Limb (tissue), 2 donors: ENCODE data around the gene RASAL1.

Experiments
- DNase-seq, 2 donors: peaks; one replicate each; pipeline ENCODE4 v3.0.0-alpha.2; 2016; ENCODE audit errors: extremely low spot score in 2 of 2

RASAL1 gene

DNA sequence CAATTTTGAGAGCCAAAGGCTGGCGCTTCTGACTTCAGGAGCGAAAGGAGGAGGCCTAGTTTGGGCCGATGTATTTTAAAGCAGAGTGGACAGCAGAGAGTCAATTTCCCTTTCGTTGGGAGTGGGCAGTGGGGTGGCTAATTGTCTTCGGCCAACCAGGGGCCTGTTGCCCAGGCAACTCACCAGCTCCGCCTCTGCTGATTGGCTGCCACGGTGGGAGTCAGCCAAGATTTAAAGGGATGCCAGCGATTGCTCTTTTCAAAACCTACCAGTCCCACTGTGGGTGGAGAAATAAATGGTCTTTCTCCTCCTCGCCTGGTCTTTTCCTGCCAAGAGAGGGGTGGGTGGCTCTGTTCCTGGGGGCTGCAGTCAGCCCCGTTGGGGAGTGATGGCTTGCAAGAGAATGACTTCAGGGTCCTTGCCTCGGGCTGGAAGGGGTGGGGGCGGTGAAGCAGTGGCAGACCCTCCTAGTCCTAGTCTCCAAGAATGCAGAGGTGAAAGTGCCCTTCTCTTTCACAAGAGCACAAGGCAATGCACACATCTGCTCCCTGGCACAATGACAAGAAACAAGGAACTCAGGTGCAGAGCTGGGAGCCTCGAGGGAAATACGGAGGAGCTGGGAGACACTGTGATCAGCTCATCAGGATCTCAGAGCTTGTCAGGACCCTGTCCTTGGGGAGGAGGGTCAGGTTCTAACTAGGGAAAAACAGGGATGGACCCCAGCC, 37.7 kb downstream of the RASAL1 start:
- peak; percentile 2 to 72 for DNase-seq

DNA sequence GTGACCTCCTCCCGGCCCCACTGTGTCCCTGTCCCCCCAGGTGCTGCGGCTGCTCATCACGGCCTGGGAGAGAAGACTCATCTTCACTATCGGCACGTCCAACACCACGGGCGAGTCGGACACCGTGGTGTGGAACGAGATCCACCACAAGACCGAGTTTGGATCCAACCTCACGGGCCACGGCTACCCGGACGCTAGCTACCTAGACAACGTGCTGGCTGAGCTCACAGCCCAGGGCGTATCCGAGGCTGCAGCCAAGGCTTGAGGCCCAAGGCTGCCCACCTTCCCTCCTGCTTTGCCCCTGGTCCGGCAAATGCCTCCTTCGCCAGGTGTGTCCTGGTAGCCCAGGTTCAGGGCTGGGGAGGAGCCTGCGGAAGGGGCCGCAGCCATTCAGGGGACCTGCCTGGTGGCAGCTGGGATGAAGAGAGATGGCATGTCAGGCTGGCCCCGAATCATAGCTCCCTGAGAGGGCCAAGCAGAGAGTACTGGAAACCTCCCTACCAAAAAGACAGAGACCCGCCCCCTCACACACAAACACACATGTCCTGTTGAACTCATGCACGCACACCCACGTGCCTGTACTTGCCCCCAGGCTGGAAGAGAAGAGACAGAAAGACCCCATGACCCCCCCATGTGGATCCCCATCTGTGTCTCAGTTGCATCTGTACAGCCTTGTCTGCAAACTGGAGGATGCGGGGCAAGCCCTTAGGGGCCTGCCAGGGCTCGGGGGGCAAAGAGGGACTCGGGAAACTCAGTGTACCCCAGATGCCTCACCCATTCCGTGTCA, 38.7 kb downstream of the RASAL1 start:
- no peak for DNase-seq

DNA sequence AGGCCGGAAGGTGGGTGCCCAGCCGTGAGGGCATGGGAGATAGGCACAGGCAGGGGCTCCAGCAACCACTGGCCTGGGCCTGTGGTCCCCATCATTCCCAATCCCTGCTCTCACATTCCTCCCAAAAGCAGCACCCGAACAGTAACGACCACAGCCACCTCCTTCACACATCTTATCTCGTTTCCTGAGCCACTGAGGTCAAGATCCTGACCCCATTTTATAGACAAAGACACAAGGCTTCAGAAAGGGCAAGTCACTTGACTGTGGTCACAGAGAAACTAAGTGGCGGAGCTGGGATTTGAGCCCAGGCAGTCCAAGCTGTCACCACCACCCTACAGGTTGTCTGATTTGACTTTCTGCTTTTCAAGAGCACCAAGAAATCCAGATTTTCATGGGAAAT, 40.2 kb downstream of the RASAL1 start:
- DNase-seq: no peak

DNA sequence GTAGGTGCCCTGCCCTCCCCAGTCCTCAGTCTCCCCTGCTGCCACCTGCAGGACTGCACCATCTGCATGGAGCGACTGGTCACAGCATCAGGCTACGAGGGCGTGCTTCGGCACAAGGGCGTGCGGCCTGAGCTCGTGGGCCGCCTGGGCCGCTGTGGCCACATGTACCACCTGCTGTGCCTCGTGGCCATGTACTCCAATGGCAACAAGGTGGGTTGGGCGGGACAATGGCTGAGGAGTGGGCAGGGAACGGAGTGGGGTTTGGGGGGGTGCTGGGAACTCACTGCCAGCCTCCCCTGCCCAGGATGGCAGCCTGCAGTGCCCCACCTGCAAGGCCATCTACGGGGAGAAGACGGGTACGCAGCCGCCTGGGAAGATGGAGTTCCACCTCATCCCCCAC, 40.8 kb downstream of the RASAL1 start:
- DNase-seq: no peak

DNA sequence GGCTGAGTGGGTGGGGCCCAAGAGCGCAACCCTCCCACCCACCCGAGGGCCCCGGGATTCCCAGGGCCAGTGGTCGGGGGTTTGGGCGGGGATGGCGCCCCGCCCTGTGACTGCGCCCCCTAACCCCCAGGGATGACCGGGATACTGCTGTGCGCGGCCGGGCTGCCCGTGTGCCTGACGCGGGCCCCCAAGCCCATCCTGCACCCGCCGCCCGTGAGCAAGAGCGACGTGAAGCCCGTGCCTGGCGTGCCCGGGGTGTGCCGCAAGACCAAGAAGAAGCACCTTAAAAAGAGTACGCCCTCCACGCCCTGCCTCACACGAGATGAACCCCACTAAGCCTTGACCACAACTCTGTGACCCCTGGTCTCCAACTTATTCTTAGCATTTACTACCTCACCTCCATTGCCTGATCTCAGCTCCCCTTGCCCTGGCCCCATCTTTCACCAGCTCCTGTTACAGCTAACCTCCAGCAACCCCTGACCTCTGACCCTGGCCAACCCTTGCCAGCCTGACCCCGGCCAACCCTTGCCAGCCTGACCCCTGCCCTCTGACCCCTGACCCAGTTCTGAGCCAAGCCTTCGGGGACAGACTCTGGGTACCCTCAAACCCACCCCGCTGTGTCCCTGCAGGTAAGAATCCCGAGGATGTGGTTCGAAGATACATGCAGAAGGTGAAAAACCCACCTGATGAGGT, 42.0 kb downstream of the RASAL1 start:
- DNase-seq: no peak

DNA sequence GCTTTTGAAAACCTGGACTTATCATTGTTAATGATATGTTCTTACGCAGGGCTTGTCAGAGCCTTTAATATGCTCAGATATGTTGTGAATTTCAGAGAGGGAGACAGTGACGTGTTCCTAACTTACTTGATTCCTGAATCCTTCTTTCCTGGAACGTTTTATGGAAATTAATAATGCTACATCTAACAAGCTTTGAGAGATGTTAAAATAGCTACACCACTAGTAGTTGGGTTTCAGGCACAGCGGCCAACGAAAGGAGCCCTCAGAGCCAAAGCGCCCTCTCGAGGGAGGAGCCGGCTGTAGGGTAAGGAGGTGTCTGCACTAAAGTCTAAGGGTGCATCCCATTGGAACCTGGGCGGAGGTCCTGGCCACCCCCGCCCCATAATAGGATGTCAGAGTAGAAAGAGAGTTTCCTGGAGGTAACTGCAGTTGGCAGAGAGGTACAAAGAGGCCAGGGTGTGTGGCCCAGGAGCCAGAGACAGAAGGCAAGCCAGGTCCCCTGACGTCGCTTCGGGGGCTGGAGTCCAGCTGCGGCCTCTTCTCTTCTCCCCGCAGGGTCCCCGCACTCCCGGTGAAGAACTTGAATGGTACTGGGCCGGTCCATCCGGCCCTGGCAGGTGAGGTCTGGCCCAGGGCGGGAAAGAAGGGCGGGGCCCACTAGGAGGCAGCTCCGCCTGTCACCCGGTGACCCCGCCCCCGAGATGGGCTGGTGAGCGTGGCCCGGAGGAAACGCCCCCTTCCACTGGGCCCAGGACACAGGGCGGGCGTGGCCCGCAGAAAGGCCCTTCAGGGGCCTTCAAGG, 42.8 kb downstream of the RASAL1 start:
- DNase-seq: peak in 1 of 2 donors; percentile 10

DNA sequence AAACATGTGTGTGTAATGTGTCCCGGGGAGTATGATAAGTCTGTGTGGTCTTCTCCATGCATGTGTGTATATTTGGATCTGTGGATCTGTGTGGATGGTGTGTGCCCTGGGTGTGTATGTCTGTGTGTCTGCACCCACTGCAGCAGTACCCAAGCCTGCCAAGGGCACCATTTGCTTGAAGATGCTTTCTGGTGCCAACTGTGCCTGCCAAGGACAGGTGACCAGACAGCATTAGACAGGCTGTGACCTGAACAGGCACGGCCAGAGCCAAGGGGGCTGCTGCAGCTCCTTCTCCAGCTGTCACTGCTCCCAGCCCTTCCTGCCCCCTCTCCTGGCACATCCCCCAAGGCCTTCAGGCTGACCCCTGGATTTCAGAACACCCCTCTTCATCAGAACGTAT, 44.1 kb downstream of the RASAL1 start:
- DNase-seq: no peak

DNA sequence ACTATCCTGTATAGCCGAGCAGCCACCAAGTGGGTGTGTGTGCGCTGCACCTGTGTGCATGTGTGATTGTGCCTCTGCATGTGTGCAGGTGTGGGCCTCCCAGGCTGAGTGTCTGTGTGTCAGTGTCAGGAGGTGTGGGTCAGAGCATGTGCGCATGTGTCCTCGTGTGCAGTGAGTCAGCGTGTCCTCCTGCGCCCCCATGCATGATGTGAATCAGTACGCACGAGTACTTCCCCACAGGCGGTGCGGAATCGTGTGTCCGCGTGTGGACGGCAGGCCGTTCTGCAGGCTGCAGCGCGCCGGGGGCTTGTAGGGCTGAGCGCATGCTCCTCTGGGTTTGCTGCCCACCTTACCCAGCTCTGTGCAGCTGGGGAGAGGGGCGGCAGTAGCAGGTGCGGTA, 44.8 kb downstream of the RASAL1 start:
- no peak for DNase-seq

DNA sequence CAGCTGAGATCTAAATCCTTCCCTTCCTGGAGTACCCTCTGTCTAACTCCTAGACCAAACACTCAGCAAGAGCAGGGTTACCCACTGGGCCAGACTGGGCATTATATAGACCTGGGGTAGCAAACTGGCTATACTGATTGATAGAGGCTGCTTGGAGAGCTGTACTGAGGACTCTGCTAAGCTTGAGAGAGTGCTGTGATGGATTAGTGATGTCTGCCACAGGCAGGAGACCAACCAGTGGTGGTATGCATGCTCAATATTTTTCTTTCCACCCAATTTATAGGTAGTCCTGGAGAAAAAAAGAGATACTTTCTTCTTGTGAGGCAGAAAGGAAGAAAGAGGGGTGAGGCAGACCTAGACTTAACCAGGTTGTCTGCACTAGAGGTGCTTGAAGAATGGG, 45.7 kb downstream of the RASAL1 start:
- DNase-seq: no peak

DNA sequence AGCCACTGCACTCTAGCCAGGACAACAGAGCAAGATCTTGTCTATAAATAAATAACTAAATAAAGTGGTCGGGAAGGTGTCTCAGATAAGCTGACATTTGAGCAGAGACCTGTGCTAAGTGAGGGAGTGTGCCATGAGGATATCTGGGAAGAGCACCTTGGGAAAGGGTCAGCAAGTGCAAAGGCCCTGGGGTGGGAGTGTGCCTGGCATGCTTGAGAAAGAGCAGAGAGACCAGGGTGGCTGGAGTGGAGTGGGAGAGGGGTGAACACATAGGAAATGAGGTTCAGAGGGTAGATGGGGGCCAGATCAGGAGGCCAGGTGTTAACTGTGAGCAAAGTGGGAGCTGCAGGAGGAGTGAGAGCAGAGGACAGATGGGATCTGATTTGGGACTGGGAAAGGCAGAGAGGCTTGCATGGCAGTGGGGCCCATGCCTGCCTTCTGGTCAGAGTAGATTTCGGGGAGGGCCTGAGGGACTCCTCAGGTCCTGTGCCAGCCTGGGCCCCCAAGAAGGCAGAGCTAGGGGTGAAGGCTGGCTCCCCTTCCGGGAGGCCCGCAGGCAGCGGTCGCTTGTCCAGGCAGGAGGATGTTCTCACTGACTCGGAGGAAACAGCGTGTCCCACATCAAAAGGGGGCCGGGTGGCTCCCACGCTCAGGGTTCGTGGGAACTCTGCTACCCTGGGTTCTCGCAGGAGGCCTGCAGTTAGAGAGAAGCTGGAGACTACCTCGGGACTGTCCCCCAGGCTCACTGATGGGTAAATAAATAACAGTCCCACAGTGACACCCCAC, 46.4 kb downstream of the RASAL1 start:
- DNase-seq: no peak

DNA sequence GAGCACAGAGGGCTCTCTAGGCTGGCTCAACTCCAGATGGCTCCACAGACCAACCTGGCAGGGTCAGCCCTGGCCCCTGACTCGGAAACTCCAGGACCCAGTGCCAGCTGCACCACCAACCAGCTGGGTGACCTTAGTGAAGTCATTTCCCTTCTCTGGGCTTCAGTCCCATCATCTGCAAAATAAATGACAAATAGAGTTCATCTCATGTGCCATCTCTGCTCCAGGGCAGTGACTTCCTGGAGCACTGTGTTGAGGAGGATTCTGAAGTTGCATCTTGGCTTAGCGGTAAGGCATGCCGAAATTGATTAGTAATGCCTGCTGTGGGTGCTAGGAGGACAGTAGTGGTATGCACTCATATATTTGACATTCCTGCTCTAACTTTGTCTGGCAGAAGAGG, 47.5 kb downstream of the RASAL1 start:
- DNase-seq: no peak

DNA sequence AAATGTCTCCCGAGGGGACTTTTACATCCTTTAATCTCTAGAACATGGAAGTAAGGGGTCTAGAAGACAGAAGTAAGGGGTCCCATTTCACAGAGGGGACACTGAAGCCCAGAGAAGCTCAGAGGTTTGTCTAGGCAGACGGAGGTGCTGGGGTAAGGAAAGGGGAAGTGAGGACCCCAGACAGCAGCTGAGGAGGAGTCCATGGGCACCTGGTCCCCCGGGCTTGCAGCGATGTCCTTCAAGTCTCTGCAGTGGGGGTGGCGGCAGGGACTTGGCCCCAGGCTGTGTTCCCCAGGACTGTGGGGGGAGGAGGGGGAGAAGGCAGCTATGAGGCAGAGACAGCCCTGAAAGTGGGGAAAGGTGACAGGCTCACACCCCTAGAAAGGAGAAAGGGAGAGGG, 48.4 kb downstream of the RASAL1 start:
- no peak for DNase-seq

DNA sequence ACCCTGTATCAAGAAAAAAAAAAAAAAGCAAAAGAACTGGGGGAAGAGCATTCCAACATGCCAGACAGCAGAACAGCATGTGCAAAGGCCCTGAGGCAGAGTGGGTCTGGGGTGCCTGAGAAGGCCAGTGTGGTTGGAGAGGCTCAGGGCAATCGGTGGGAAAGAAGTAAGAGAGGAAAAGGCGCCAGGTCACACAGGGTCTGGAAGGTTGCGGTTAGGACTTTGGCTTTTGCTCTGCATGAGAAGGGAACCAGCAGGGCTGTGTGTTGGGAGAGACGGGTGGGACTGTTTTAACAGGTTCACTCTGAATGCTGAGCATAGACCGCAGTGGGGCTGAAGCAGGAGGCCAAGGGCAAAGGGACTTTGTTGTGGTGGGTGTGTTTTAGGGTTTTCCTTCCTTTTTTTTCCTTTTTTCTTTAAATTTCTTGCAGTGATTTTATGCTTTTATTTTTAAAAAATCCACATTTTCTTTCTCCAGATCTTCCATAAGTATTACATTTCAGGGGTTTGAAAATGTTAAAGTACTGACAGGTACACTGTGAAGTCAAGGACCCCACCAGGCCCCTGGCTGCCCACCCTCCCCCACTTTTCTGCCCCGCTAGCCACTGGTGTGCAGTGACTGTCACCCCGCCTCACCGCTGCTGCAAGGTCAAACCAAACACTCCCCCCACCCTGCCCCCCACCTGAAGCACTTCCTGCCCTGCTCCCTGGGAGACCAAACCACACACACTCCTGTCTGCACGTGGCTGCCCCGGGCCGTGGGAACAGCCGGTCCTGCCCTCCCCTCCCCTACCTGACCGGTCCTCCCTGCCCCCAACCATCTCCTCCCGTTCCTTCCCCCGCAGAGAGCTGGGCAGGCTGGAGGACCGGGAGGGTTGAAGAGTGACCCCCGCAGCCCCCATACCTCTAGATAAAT, 49.1 kb downstream of the RASAL1 start:
- no peak for DNase-seq

DNA sequence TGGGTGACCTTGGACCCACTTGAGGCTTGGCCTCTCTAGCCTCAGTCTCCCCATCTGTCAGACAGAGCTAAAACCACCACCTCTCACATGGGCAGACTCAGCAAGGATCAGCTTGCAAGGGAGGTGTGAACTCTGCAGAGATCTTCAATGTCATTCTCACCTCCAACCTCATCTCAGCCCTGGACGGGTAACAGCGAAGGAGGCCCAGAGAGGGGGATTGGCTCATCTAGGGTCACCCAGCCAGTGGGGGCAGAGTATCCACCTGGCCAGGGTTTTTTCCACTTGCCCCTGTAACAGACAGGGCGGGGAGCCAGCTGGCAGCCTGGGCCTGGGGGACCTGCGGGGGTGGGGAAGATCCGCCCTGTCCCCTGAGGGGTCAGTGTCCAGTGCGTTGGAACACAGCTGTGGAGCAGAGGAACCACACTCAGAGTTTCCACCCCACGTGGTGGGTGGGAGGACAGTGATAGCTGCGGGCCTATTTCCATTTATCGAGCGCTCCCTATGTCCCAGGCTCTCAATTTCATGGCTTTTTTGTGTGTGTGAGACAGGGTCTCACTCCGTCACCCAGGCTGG, 51.6 kb downstream of the RASAL1 start:
- DNase-seq: no peak

DNA sequence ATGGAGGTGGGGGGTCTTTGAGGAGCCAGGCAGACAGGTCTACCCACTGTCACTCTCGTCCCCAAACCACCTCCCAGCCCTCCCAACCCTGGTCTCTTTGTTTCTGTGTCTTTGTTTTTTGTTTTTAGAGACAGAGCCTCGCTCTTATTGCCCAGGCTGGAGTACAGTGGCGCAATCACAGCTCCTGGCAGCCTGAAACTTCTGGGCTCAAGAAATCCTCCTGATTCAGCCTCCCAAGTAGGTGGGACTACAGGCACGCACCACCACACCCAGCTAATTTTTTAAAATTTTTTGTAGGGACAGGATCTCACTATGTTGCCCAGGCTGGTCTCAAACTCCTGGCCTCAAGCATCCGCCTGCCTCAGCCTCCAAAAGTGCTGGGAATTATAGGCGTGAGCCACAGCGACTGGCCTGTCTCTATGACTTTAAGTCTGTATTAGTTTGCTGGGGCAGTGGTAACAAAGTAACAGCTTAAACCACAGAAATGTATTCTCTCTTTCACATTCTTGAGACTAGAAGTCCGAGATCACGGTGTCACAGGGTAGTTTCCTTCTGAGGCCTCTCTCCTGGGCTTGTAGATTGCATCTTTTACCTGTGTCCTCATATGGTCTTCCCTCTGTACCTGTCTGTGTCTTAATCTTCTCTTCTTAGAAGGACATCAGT, 52.9 kb downstream of the RASAL1 start:
- DNase-seq: no peak

DNA sequence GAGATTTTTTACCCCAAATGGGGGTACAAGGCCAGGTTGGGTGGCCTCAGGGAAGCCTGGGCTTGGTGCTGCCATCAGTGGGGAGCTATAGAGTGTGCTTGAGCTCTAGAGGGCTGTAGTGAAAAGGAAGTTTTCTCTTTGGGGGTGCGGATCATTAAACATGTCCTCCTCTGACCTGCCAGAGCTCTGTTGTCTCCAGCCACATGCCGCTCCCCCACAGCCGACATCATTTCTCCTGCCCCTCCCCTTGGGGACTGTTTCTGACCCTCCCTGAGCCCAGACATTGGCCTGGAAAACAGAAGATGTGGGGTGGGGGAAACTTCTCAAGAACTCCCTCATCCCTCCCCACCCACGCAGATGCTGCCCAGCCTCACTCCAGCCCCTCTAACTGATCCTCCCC, 53.7 kb downstream of the RASAL1 start:
- DNase-seq: no peak

DNA sequence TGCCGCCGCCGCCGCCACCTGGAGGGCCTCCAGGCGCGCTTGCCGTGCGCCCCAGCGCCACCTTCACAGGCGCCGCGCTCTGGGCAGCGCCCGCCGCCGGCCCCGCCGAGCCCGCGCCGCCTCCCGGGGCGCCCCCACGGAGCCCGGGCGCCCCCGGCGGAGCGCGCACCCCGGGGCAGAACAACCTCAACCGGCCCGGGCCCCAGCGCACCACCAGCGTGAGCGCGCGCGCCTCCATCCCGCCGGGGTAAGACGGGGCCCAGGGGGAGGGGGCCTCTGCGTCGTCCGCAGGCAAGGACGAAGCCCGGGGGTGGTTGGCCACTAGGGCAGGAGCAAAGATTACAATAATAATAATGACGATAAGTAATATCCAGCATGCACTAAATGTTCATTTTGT, 57.7 kb downstream of the RASAL1 start:
- DNase-seq: no peak

DNA sequence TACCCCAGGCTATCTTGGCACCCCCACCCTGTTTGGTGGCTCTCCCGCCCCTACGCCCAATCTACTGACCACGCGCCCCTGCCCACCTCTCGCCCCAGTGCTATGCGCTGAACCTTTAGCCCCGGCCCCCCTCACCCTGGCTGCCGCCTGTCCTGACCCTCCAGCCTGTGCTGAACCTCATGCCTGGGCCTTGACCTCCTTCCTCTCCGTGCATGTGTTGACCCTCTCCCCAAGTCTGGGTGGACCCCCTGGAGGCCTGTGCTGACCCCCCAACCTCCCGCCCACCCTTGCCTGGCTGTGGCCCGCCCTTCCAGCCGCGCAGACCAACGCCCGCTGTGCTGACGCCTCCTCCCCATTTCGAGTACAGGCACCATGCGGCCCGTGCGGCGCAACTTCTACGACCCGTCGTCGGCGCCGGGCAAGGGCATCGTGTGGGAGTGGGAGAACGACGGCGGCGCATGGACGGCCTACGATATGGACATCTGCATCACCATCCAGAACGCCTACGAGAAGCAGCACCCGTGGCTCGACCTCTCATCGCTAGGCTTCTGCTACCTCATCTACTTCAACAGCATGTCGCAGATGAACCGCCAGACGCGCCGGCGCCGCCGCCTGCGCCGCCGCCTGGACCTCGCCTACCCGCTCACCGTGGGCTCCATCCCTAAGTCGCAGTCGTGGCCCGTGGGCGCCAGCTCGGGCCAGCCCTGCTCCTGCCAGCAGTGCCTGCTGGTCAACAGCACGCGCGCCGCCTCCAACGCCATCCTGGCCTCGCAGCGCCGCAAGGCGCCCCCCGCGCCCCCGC, 58.3 kb downstream of the RASAL1 start:
- DNase-seq: no peak
